SK-N-SH (cell line): Measurements from ENCODE around the gene NR2E3.

ENCODE experiments used
- EP300 ChIP-seq, 2 experiments: IDR thresholded peaks; 2 replicates each; pipeline versions ENCODE4 v1.4.0 to v1.6.1; 2012; ENCODE audit warnings: borderline replicate concordance in 1 of 2, low read depth in 1 of 2, low read length in 1 of 2
- GATA2 ChIP-seq: sonication (generic); formaldehyde crosslinking; IDR thresholded peaks from 2 replicates; pipeline ENCODE4 v1.5.0; 2020; ENCODE audit warnings: mild to moderate bottlenecking, missing genetic modification reagents
- JUND ChIP-seq: IDR thresholded peaks from 2 replicates; pipeline ENCODE4 v1.4.0; 2012
- MEF2A ChIP-seq: IDR thresholded peaks from 2 replicates; pipeline ENCODE4 v1.4.0; 2012; ENCODE audit warnings: low read depth, borderline replicate concordance
- NFIC ChIP-seq: IDR thresholded peaks from 2 replicates; pipeline ENCODE4 v1.4.0; 2012; ENCODE audit warnings: borderline replicate concordance
- POLR2AphosphoS5 ChIP-seq: IDR thresholded peaks from 2 replicates; pipeline ENCODE4 v1.6.1; 2012; ENCODE audit warnings: low read depth, low read length
- RAD21 ChIP-seq: IDR thresholded peaks from 2 replicates; pipeline ENCODE4 v1.6.1; 2012; ENCODE audit warnings: mild to moderate bottlenecking, low read length
- RCOR1 ChIP-seq: fragments of 150-350 bp; IDR thresholded peaks from 2 replicates; pipeline ENCODE4 v1.6.1; 2017; ENCODE audit warnings: antibody characterized with exemption, low read length
- SMC3 ChIP-seq: IDR thresholded peaks from 2 replicates; pipeline ENCODE4 v1.6.1; 2012; ENCODE audit warnings: low read depth, low read length, improper control_type of control experiment
- TEAD4 ChIP-seq: IDR thresholded peaks from 2 replicates; pipeline ENCODE4 v1.4.0; 2012; ENCODE audit warnings: mild to moderate bottlenecking, borderline replicate concordance; ENCODE audit not compliant: insufficient read depth
- YY1 ChIP-seq: IDR thresholded peaks from 2 replicates; pipeline ENCODE4 v1.4.0; 2012; ENCODE audit warnings: low read depth, mild to moderate bottlenecking
- TF ChIP-seq, protein P1 (sequence below): IDR thresholded peaks from 2 replicates; pipeline ENCODE4 v1.4.0; 2012; ENCODE audit warnings: low read depth, borderline replicate concordance
- TF ChIP-seq, protein P2 (sequence below): fragments of 200-600 bp; sonication (generic); IDR thresholded peaks from 2 replicates; pipeline ENCODE4 v1.6.1; 2017; ENCODE audit warnings: antibody characterized with exemption, mild to moderate bottlenecking, moderate library complexity
- TF ChIP-seq, protein P3 (sequence below): IDR thresholded peaks from 2 replicates; pipeline ENCODE4 v1.6.1; 2012; ENCODE audit warnings: mild to moderate bottlenecking, low read depth, low read length, moderate library complexity

DNA sequence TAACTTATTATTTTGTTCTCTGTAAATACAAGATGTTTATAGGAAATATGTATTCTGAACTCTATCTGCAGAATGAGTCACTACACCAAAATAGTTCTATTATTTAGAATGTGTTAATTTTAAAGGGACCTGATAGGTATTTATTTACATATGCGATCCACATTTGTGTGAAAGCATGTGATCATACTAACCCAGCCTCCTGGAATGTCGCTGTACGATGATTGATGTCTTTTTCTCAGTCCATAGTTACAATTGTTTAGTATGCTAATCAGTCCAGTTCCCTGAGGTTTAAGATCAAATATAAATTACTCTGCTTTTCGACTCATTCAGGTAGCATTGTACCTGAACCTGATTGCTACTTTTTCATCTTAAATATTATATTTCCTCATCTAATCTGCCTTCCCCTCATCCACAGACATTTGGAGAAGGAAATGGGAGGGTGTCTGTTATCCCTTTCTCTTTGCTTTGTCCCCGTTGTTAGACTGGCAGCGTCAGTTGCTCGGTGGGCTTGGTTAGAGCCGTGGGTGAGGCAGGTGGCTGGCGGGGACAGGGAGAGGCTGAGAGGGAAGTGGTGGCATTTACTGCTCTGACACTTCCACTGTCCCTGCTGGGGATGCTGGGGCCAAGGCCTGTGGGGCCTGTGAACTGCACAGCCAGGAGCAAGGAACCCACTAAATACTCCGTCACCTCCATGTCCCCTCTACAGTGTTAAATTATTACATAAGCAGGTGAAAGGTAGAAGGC, 27.8 kb upstream of the NR2E3 start:
- TF ChIP-seq, protein P1, sequence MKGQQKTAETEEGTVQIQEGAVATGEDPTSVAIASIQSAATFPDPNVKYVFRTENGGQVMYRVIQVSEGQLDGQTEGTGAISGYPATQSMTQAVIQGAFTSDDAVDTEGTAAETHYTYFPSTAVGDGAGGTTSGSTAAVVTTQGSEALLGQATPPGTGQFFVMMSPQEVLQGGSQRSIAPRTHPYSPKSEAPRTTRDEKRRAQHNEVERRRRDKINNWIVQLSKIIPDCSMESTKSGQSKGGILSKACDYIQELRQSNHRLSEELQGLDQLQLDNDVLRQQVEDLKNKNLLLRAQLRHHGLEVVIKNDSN = no peak
- TF ChIP-seq, protein P2, sequence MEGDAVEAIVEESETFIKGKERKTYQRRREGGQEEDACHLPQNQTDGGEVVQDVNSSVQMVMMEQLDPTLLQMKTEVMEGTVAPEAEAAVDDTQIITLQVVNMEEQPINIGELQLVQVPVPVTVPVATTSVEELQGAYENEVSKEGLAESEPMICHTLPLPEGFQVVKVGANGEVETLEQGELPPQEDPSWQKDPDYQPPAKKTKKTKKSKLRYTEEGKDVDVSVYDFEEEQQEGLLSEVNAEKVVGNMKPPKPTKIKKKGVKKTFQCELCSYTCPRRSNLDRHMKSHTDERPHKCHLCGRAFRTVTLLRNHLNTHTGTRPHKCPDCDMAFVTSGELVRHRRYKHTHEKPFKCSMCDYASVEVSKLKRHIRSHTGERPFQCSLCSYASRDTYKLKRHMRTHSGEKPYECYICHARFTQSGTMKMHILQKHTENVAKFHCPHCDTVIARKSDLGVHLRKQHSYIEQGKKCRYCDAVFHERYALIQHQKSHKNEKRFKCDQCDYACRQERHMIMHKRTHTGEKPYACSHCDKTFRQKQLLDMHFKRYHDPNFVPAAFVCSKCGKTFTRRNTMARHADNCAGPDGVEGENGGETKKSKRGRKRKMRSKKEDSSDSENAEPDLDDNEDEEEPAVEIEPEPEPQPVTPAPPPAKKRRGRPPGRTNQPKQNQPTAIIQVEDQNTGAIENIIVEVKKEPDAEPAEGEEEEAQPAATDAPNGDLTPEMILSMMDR = no peak
- TF ChIP-seq EP300 (IDR thresholded peaks at IDR 0.05; ENCODE audit: borderline replicate concordance in 1 of 2, low read depth in 1 of 2, low read length in 1 of 2) (no peak), JUND (no peak), MEF2A (no peak), RCOR1 (no peak), YY1 (no peak), SMC3 (no peak), RAD21 (no peak), NFIC (no peak), POLR2AphosphoS5 (no peak), TEAD4 (no peak), GATA2 (no peak)
- TF ChIP-seq, protein P3, sequence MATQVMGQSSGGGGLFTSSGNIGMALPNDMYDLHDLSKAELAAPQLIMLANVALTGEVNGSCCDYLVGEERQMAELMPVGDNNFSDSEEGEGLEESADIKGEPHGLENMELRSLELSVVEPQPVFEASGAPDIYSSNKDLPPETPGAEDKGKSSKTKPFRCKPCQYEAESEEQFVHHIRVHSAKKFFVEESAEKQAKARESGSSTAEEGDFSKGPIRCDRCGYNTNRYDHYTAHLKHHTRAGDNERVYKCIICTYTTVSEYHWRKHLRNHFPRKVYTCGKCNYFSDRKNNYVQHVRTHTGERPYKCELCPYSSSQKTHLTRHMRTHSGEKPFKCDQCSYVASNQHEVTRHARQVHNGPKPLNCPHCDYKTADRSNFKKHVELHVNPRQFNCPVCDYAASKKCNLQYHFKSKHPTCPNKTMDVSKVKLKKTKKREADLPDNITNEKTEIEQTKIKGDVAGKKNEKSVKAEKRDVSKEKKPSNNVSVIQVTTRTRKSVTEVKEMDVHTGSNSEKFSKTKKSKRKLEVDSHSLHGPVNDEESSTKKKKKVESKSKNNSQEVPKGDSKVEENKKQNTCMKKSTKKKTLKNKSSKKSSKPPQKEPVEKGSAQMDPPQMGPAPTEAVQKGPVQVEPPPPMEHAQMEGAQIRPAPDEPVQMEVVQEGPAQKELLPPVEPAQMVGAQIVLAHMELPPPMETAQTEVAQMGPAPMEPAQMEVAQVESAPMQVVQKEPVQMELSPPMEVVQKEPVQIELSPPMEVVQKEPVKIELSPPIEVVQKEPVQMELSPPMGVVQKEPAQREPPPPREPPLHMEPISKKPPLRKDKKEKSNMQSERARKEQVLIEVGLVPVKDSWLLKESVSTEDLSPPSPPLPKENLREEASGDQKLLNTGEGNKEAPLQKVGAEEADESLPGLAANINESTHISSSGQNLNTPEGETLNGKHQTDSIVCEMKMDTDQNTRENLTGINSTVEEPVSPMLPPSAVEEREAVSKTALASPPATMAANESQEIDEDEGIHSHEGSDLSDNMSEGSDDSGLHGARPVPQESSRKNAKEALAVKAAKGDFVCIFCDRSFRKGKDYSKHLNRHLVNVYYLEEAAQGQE = no peak
